Measurements from ENCODE around the gene LARP4B.

Gene LARP4B

DNA sequence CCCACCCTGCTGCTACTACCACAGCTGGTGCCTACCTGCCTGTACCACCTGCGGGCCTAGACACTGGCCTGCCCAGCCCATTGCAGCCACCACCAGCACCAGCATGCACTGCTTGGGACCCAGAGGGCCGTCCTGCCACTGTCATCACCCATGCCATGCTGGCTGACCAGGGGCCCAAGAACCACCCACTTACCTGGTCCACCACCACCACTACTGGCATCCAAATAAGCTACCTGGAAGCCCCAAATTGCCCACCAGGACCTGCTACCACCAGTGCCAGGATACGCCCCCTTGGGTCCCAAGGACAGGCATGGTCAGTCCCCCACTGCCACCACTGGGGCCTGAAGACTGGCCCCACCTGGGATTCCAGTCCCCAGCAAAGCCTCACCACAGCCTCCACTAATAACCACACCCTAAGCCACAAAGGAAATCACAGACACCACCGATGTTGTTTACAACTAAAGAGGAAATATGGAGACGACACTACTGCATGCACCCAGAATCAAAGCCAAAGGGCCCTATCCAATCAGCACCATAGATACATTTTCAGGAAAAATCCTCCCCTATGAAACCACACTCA lies 171.5 kb downstream of the LARP4B start:
- no peak for DNase-seq

Data from NCI-H748 treated with DMSO at 0.1 percent for 48 hours (cell line).